ENCODE measurements around the gene C1D.

The C1D gene

DNA sequence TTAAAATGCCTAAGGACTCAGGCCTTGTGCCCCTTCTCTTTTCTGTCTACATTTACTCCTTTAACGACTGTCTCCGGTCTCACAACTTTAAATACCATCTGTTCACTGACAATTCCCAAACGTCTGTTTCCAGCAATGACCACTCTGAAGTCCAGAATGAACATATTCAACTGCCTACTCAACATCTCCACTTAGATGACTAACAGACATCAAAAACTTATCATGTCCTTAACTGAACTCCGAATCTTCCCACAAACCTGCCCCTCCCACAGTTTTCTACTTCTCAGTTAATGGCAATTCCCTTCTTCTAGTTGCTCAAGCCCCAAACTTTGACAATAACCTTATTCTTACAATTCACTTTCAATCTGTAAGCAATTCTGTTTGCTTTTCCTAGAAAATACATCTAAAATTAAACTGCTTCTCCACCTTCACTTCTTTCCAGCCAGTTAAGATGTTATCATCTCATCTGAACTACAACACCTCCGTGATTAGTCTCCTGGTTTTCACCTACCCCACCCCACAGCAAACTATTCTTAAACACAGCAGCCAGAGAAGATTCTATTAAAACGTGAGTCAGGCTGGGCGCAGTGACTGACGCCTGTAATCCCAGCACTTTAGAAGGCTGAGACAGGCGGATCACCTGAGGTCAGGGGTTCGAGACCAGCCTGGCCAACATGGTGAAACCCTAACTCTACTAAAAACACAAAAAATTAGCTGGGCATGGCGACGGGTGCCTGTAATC is 2.8 kb downstream of the C1D start:
- Histone ChIP-seq H3K36me3 (ENCODE audit: insufficient read depth, low read length) (no peaks in the 10 kb centered on the region), H3K9me3 (ENCODE audit: insufficient read depth, low read depth, low read length) (no peaks in the 10 kb centered on the region), H3F3A (ENCODE audit: low read depth) (no peaks in the 10 kb centered on the region), H2AFZ (ENCODE audit: low read length) (no peak overlapping the region), H3K79me2 (ENCODE audit: insufficient read depth, low read length) (peaks cover 76% of the 10 kb centered on the region), H3K9ac (ENCODE audit: low read depth, low read length, poor library complexity, severe bottlenecking) (no peak overlapping the region), H3K27me3 (ENCODE audit: insufficient read depth, low read length, poor library complexity, severe bottlenecking) (no peaks in the 10 kb centered on the region), H3K4me1 (ENCODE audit: insufficient read depth, low read length, poor library complexity, severe bottlenecking) (peaks cover 61% of the 10 kb centered on the region), H3K4me2 (ENCODE audit: low read depth, low read length, poor library complexity, severe bottlenecking) (peak overlapping the region; percentile 92), H3K9me2 (replicated peaks; ENCODE audit: low read depth, low read length) (no peaks in the 10 kb centered on the region), H4K20me1 (ENCODE audit: insufficient read depth, low read length, poor library complexity, severe bottlenecking) (peaks cover 54% of the 10 kb centered on the region), H3K4me3 (ENCODE audit: low read length, poor library complexity, severe bottlenecking) (peak overlapping the region; percentile 39)
- TF ChIP-seq EZH2phosphoT487 (IDR thresholded peaks at IDR 0.05; ENCODE audit: borderline replicate concordance), result no peak
- TF ChIP-seq, protein P1, sequence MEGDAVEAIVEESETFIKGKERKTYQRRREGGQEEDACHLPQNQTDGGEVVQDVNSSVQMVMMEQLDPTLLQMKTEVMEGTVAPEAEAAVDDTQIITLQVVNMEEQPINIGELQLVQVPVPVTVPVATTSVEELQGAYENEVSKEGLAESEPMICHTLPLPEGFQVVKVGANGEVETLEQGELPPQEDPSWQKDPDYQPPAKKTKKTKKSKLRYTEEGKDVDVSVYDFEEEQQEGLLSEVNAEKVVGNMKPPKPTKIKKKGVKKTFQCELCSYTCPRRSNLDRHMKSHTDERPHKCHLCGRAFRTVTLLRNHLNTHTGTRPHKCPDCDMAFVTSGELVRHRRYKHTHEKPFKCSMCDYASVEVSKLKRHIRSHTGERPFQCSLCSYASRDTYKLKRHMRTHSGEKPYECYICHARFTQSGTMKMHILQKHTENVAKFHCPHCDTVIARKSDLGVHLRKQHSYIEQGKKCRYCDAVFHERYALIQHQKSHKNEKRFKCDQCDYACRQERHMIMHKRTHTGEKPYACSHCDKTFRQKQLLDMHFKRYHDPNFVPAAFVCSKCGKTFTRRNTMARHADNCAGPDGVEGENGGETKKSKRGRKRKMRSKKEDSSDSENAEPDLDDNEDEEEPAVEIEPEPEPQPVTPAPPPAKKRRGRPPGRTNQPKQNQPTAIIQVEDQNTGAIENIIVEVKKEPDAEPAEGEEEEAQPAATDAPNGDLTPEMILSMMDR (conservative IDR thresholded peaks at IDR 0.05; ENCODE audit: low read length), result no peak

GRCh38 chr2:68057658-68058396 is 5.0 kb downstream of the C1D start:
- peaks cover 55% of the 10 kb centered on the region for H4K20me1 ChIP-seq (ENCODE audit: insufficient read depth, low read length, poor library complexity, severe bottlenecking)
- no peaks in the 10 kb centered on the region for H3K9me2 ChIP-seq (replicated peaks; ENCODE audit: low read depth, low read length)
- H3K27me3 ChIP-seq (ENCODE audit: insufficient read depth, low read length, poor library complexity, severe bottlenecking), result no peaks in the 10 kb centered on the region
- peaks cover 97% of the 10 kb centered on the region for H3K79me2 ChIP-seq (ENCODE audit: insufficient read depth, low read length)
- H3K4me1 ChIP-seq (ENCODE audit: insufficient read depth, low read length, poor library complexity, severe bottlenecking), result peaks cover 55% of the 10 kb centered on the region
- no peak overlapping the region for H2AFZ ChIP-seq (ENCODE audit: low read length)
- H3K4me3 ChIP-seq (ENCODE audit: low read length, poor library complexity, severe bottlenecking), result peak overlapping the region; percentile 39
- peak overlapping the region; percentile 8 for H3K9ac ChIP-seq (ENCODE audit: low read depth, low read length, poor library complexity, severe bottlenecking)
- H3K36me3 ChIP-seq (ENCODE audit: insufficient read depth, low read length), result no peaks in the 10 kb centered on the region
- H3F3A ChIP-seq (ENCODE audit: low read depth), result no peaks in the 10 kb centered on the region
- no peaks in the 10 kb centered on the region for H3K9me3 ChIP-seq (ENCODE audit: insufficient read depth, low read depth, low read length)
- H3K4me2 ChIP-seq (ENCODE audit: low read depth, low read length, poor library complexity, severe bottlenecking), result peak overlapping the region; percentile 92
- TF ChIP-seq, protein P1 (conservative IDR thresholded peaks at IDR 0.05; ENCODE audit: low read length), result peak; percentile 31; the same call in 1 of the 2 replicates
- TF ChIP-seq EZH2phosphoT487 (IDR thresholded peaks at IDR 0.05; ENCODE audit: borderline replicate concordance), result no peak

DNA sequence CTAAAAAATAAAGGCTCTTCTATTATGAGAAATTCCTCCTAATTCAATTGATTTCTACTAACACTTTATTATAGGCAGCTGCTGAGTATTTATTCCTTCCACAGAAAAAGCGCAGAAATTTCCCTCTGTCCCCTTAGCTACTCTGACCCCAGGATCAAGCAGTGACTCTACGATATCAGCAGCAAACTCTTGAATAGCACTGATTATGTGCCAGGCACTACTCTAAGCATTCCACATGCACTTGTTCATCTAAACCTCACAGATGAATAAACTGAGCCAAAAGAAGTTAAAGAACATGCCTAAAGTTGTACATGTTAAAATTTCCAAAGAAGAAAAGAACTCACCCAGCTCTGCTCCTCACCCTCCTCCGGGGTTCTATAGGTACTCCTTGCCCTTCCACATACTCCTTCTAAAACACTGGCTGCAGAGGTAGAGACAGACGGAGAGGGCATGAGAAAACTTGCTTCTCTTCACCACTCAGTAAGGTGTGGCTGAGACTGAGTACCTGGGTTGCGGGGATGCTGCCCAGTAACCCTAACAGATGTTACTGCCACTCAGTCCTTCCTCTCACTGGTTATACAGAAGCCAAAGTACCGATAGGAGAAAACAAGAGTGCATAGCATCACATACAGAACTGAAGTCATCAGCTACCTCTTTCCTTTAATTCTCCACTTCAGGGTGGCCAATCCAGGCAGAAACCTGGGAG is 9.9 kb downstream of the C1D start:
- H3K36me3 ChIP-seq (ENCODE audit: insufficient read depth, low read length), result no peaks in the 10 kb centered on the region
- peaks cover 94% of the 10 kb centered on the region for H3K79me2 ChIP-seq (ENCODE audit: insufficient read depth, low read length)
- no peaks in the 10 kb centered on the region for H3K9me3 ChIP-seq (ENCODE audit: insufficient read depth, low read depth, low read length)
- peaks cover 50% of the 10 kb centered on the region for H4K20me1 ChIP-seq (ENCODE audit: insufficient read depth, low read length, poor library complexity, severe bottlenecking)
- H3K4me1 ChIP-seq (ENCODE audit: insufficient read depth, low read length, poor library complexity, severe bottlenecking), result peaks cover 33% of the 10 kb centered on the region
- H3K9ac ChIP-seq (ENCODE audit: low read depth, low read length, poor library complexity, severe bottlenecking), result no peak overlapping the region
- no peaks in the 10 kb centered on the region for H3K27me3 ChIP-seq (ENCODE audit: insufficient read depth, low read length, poor library complexity, severe bottlenecking)
- TF ChIP-seq, protein P1 (conservative IDR thresholded peaks at IDR 0.05; ENCODE audit: low read length), result no peak
- no peak for TF ChIP-seq EZH2phosphoT487 (IDR thresholded peaks at IDR 0.05; ENCODE audit: borderline replicate concordance)
- H3K4me2 ChIP-seq (ENCODE audit: low read depth, low read length, poor library complexity, severe bottlenecking), result peak overlapping the region; percentile 23
- no peaks in the 10 kb centered on the region for H3F3A ChIP-seq (ENCODE audit: low read depth)
- H3K9me2 ChIP-seq (replicated peaks; ENCODE audit: low read depth, low read length), result no peaks in the 10 kb centered on the region
- H3K4me3 ChIP-seq (ENCODE audit: low read length, poor library complexity, severe bottlenecking), result no peak overlapping the region
- H2AFZ ChIP-seq (ENCODE audit: low read length), result no peak overlapping the region
